CD4-positive, CD25-positive, alpha-beta regulatory T cell (primary cell): ENCODE data around the gene CXCR6. TPM values are rescaled to one million over a fixed set of nuclear protein-coding genes. Genes with fewer than 3 reads are reported as not detected.

Experiments
- ATAC-seq, 2 donors: fragments of 150-1000 bp; cut with Tn5 transposase; one replicate each; pipeline ENCODE4 v1.10.0; 2021; ENCODE audit warnings: low read depth in 2 of 2, moderate number of reproducible peaks in 2 of 2, moderate library complexity in 1 of 2
- DNase-seq, 3 donors: peaks; one replicate each; pipeline versions ENCODE4 v3.0.0 to v3.0.0-alpha.2; 2012 to 2022; ENCODE audit warnings: mixed read lengths in 1 of 3
- H3K27ac ChIP-seq: one replicate; pipeline ENCODE4 v1.7.0; 2013; ENCODE audit warnings: mild to moderate bottlenecking, low read length; ENCODE audit not compliant: insufficient read depth, poor library complexity, severe bottlenecking
- H3K27me3 ChIP-seq: one replicate; pipeline ENCODE4 v1.7.0; 2013; ENCODE audit warnings: low read length; ENCODE audit not compliant: control insufficient read depth, insufficient read depth
- H3K36me3 ChIP-seq: one replicate; pipeline ENCODE4 v1.7.0; 2013; ENCODE audit warnings: mild to moderate bottlenecking, low read length, moderate library complexity; ENCODE audit not compliant: control insufficient read depth, insufficient read depth
- H3K4me1 ChIP-seq: 2 replicates; pipeline ENCODE4 v1.7.0; 2013; ENCODE audit warnings: mild to moderate bottlenecking, low read length; ENCODE audit not compliant: insufficient read depth, control insufficient read depth, poor library complexity, severe bottlenecking
- H3K4me3 ChIP-seq: one replicate; pipeline ENCODE4 v1.7.0; 2013; ENCODE audit warnings: low read depth, mild to moderate bottlenecking, low read length, moderate library complexity
- H3K9me3 ChIP-seq, 2 experiments: 1 replicate in 1 of 2; 2 replicates in 1 of 2; pipeline ENCODE4 v1.7.0; 2013; ENCODE audit warnings: low read length in 2 of 2, mild to moderate bottlenecking in 1 of 2, moderate library complexity in 1 of 2; ENCODE audit not compliant: control insufficient read depth in 2 of 2
- H3K27ac Mint-ChIP-seq, 3 donors: one replicate each; pipeline ENCODE4 v1.8.0; 2020 to 2022; ENCODE audit warnings: mild to moderate bottlenecking in 3 of 3, mixed read lengths in 3 of 3, moderate library complexity in 2 of 3
- H3K27me3 Mint-ChIP-seq: one replicate; pipeline ENCODE4 v1.8.0; 2022; ENCODE audit warnings: mild to moderate bottlenecking, mixed read lengths
- H3K36me3 Mint-ChIP-seq: one replicate; pipeline ENCODE4 v1.8.0; 2020; ENCODE audit warnings: mixed read lengths
- H3K4me1 Mint-ChIP-seq, 4 donors: one replicate each; pipeline ENCODE4 v1.8.0; 2020 to 2022; ENCODE audit warnings: mixed read lengths in 4 of 4, mild to moderate bottlenecking in 1 of 4
- H3K4me3 Mint-ChIP-seq, 4 donors: one replicate each; pipeline ENCODE4 v1.8.0; 2020 to 2022; ENCODE audit warnings: mild to moderate bottlenecking in 4 of 4, mixed read lengths in 4 of 4, moderate library complexity in 3 of 4
- H3K9me3 Mint-ChIP-seq, 7 donors: one replicate each; pipeline ENCODE4 v1.8.0; 2020 to 2022; ENCODE audit warnings: mixed read lengths in 7 of 7, mild to moderate bottlenecking in 3 of 7, moderate library complexity in 2 of 7
- polyA plus RNA-seq, 4 donors: library from polyadenylated mRNA; unstranded; fragments of 300-500 nt; fragmentation: Illumina TruSeq; gene quantifications; one replicate each; pipeline ENCODE4 v1.2.3, GENCODE V29; 2021
- total RNA-seq: library from RNA; stranded (reverse); gene quantifications from one replicate; pipeline ENCODE4 v1.2.3, GENCODE V29; 2022

CXCR6 gene
- total and polyA plus RNA-seq, 5 donors from 2014 or later = 23.7 to 40.3 (median 25.5) TPM

GRCh38 chr3:45980229-45980813 lies 37.1 kb downstream of the CXCR6 start:
- DNase-seq (peak; percentile 21 to 73 (median 55)), ATAC-seq (peak; percentile 45 to 50)
- Mint-ChIP-seq H3K4me3 (peak overlapping the region; percentile 28 to 75 (median 44)), H3K36me3 (peaks cover 62% of the 10 kb centered on the region), H3K27ac (peak overlapping the region; percentile 59 to 96 (median 87)), H3K4me1 (peaks cover 35 to 83% (median 55%) of the 10 kb centered on the region in 4 donors), H3K27me3 (no peaks in the 10 kb centered on the region), H3K9me3 (peaks cover 0 to 3% (median 0%) of the 10 kb centered on the region in 7 donors)
- no peaks in the 10 kb centered on the region for H3K9me3 ChIP-seq
- peak overlapping the region; percentile 79 for H3K27ac ChIP-seq
- peaks cover 66% of the 10 kb centered on the region for H3K4me1 ChIP-seq
- peak overlapping the region; percentile 19 for H3K4me3 ChIP-seq
- peaks cover 67% of the 10 kb centered on the region for H3K36me3 ChIP-seq
- H3K27me3 ChIP-seq = no peaks in the 10 kb centered on the region

- Mint-ChIP-seq H3K4me1 (peaks cover 30 to 83% (median 53%) of the 10 kb centered on the region in 4 donors), H3K9me3 (peaks cover 0 to 3% (median 0%) of the 10 kb centered on the region in 7 donors), H3K4me3 (peak overlapping the region in 1 of 4 donors; percentile 75), H3K27ac (peak overlapping the region in 2 of 3 donors; percentile 72 to 96), H3K36me3 (peaks cover 58% of the 10 kb centered on the region), H3K27me3 (no peaks in the 10 kb centered on the region)
- Histone ChIP-seq H3K4me1 (peaks cover 64% of the 10 kb centered on the region), H3K27me3 (no peaks in the 10 kb centered on the region), H3K4me3 (peak overlapping the region; percentile 19), H3K27ac (peak overlapping the region; percentile 79), H3K9me3 (no peaks in the 10 kb centered on the region), H3K36me3 (peaks cover 71% of the 10 kb centered on the region)
- DNase-seq (no peak), ATAC-seq (no peak)
Observed at GRCh38 chr3:45980819-45981218, 37.6 kb downstream of the CXCR6 start.

GRCh38 chr3:45981346-45982074 lies 38.2 kb downstream of the CXCR6 start:
- Histone ChIP-seq H3K9me3 (no peaks in the 10 kb centered on the region), H3K4me3 (no peak overlapping the region), H3K4me1 (peaks cover 64% of the 10 kb centered on the region), H3K36me3 (peaks cover 71% of the 10 kb centered on the region), H3K27ac (peak overlapping the region; percentile 79), H3K27me3 (no peaks in the 10 kb centered on the region)
- Mint-ChIP-seq H3K36me3 (peaks cover 54% of the 10 kb centered on the region), H3K9me3 (peaks cover 0 to 3% (median 0%) of the 10 kb centered on the region in 7 donors), H3K4me1 (peaks cover 26 to 83% (median 53%) of the 10 kb centered on the region in 4 donors), H3K27ac (peak overlapping the region; percentile 45 to 96 (median 72)), H3K27me3 (no peaks in the 10 kb centered on the region), H3K4me3 (peak overlapping the region in 2 of 4 donors; percentile 55 to 75)
- DNase-seq = no peak
- no peak for ATAC-seq

- Mint-ChIP-seq H3K27ac (peak overlapping the region in 2 of 3 donors; percentile 72 to 81), H3K4me1 (peaks cover 27 to 85% (median 53%) of the 10 kb centered on the region in 4 donors), H3K4me3 (peak overlapping the region in 1 of 4 donors; percentile 45), H3K9me3 (peaks cover 0 to 2% (median 0%) of the 10 kb centered on the region in 7 donors), H3K36me3 (peaks cover 46% of the 10 kb centered on the region), H3K27me3 (no peaks in the 10 kb centered on the region)
- ATAC-seq (no peak), DNase-seq (no peak)
- H3K9me3 ChIP-seq = no peaks in the 10 kb centered on the region
- H3K4me3 ChIP-seq = no peak overlapping the region
- H3K36me3 ChIP-seq = peaks cover 60% of the 10 kb centered on the region
- H3K27me3 ChIP-seq = no peaks in the 10 kb centered on the region
- H3K4me1 ChIP-seq = peaks cover 63% of the 10 kb centered on the region
- H3K27ac ChIP-seq = no peak overlapping the region
Observed at GRCh38 chr3:45983770-45984169, 40.5 kb downstream of the CXCR6 start.

- Mint-ChIP-seq H3K4me1 (peaks cover 29 to 84% (median 55%) of the 10 kb centered on the region in 4 donors), H3K27ac (peak overlapping the region in 2 of 3 donors; percentile 62), H3K27me3 (no peaks in the 10 kb centered on the region), H3K9me3 (no peaks in the 10 kb centered on the region), H3K4me3 (no peak overlapping the region), H3K36me3 (peaks cover 41% of the 10 kb centered on the region)
- ATAC-seq (no peak), DNase-seq (no peak)
- peaks cover 65% of the 10 kb centered on the region for H3K4me1 ChIP-seq
- H3K9me3 ChIP-seq = no peaks in the 10 kb centered on the region
- H3K36me3 ChIP-seq = peaks cover 53% of the 10 kb centered on the region
- no peaks in the 10 kb centered on the region for H3K27me3 ChIP-seq
- no peak overlapping the region for H3K4me3 ChIP-seq
- no peak overlapping the region for H3K27ac ChIP-seq
Observed at GRCh38 chr3:45984331-45985312, 41.4 kb downstream of the CXCR6 start.

GRCh38 chr3:45985532-45986302 lies 42.5 kb downstream of the CXCR6 start:
- peaks cover 60% of the 10 kb centered on the region for H3K4me1 ChIP-seq
- H3K36me3 ChIP-seq = peaks cover 45% of the 10 kb centered on the region
- H3K4me3 ChIP-seq = no peak overlapping the region
- ATAC-seq (no peak), DNase-seq (no peak)
- no peaks in the 10 kb centered on the region for H3K27me3 Mint-ChIP-seq
- H3K36me3 Mint-ChIP-seq = peaks cover 48% of the 10 kb centered on the region
- no peaks in the 10 kb centered on the region for H3K9me3 ChIP-seq
- peak overlapping the region in 1 of 4 donors; percentile 27 for H3K4me3 Mint-ChIP-seq
- no peaks in the 10 kb centered on the region for H3K27me3 ChIP-seq
- H3K4me1 Mint-ChIP-seq = peaks cover 31 to 84% (median 59%) of the 10 kb centered on the region in 4 donors
- no peaks in the 10 kb centered on the region for H3K9me3 Mint-ChIP-seq
- H3K27ac Mint-ChIP-seq = peak overlapping the region; percentile 62 to 76 (median 65)
- no peak overlapping the region for H3K27ac ChIP-seq
